Hematopoietic multipotent progenitor cell treated with erythropoietin and hydrocortisone succinate and interleukin-3 and kit ligand, for 15 days (in vitro differentiated cells): ENCODE data around the gene DCP1A.
"Not testable (repeated sequence)": the region's sequence is repeated elsewhere in the genome, so short reads cannot be mapped to it uniquely, and the experiment has no call there.

Experiments used
- DNase-seq: peaks from one replicate; pipeline ENCODE4 v3.0.0-alpha.2; 2015; ENCODE audit warnings: low spot score

Gene DCP1A

GRCh38 chr3:53347261-53348064 lies at the start of gene DCP1A:
TSS of gene DCP1A (minus strand) at chr3:53347543. CDS start at chr3:53347517, 26 bp downstream.
- DNase-seq: peak; percentile 95

GRCh38 chr3:53384465-53385423 lies 37.4 kb upstream of the DCP1A start:
- DNase-seq: no peak

- no peak for DNase-seq
Measured at GRCh38 chr3:53382106-53382505, 34.8 kb upstream of the DCP1A start.

- DNase-seq: no peak
Measured at GRCh38 chr3:53380306-53380705, 33.0 kb upstream of the DCP1A start.

GRCh38 chr3:53379898-53380297 lies 32.6 kb upstream of the DCP1A start:
- no peak for DNase-seq

DNA sequence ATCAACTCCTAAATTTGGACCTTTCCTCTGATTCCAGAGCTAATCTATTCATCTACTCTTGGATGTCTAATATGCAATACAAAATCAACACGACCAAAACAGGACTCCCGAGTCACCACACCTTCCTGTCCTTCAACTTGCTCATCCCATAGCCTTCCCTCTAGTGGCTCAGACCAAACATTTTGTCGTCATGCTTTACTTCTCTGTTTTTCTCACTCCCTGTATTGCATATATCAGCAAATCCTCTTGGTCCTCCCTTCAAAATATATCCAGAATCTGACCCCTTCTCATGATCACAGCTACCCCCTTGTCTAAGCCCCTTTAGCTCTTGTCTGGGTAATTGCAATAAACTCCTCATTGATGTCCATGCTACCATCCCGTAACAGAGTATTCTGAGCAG lies 30.5 kb upstream of the DCP1A start:
- DNase-seq: no peak

DNA sequence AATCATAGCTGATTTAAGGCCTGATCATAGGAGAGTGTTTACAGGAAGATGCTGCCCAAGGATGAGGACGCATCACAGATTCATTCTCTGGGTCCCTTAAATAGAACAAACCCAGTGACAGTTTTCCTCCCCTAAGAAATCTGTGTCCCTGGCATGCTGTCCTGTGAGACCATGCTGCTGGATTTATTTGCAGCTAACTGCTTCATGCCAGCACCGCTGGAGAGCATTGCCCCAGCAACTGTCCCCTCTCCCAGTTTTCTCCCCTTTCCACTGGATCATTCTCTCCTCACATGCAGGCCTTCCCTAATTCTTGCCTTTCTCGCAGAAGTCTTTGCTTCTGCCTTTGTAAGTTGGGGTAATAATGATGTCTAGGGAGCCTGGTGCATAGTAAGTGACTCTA lies 29.3 kb upstream of the DCP1A start:
- no peak for DNase-seq

GRCh38 chr3:53375019-53375418 lies 27.7 kb upstream of the DCP1A start:
- DNase-seq: peak; percentile 60

DNA sequence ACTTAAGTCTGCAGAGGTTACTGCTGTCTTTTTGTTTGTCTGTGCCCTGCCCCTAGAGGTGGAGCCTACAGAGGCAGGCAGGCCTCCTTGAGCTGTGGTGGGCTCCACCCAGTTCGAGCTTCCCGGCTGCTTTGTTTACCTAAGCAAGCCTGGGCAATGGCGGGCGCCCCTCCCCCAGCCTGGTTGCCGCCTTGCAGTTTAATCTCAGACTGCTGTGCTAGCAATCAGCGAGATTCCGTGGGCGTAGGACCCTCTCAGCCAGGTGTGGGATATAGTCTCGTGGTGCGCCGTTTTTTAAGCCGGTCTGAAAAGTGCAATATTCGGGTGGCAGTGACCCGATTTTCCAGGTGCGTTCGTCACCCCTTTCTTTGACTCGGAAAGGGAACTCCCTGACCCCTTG lies 23.4 kb upstream of the DCP1A start:
- DNase-seq: not testable (repeated sequence)

DNA sequence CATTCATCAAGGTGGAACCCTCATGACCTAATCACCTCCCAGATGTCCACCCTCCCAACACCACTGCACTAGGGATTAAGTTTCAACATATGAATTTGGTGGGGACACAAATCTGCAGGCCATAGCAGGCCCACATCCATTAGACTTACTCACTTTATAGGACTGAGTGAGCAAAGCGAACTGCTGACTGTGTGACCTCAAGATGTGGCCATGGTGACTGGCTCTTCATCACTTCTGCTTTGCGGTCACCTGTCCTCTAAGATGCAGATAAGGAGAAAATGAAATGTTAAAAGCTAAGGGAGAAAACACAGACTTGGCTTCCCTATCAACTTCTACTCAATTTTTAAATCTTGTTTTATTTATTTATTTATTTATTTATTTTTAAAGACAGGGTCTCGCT lies 14.5 kb upstream of the DCP1A start:
- DNase-seq: no peak

- DNase-seq: no peak
Measured at GRCh38 chr3:53357458-53357857, 10.1 kb upstream of the DCP1A start.

- DNase-seq: no peak
Measured at GRCh38 chr3:53354945-53355498, 7.7 kb upstream of the DCP1A start.

DNA sequence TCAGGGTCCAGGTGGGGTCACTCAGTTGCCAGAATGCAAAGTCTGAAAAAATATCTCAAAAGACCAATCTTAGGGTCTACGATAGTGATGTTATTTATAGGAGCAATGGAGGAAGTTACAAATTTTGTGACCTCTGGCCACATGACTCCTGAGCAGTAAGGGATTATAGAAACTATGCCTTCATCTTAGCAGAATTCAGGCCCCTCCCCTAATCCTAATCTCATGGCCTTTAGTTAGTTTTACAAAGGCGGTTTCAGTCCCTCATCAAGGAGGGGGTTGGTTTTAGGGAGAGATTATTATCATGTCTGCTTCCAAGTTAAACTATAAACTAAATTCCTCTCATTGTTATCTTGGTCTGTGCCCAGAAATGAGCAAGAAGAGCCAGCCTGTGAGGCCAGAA lies 5.9 kb upstream of the DCP1A start:
- no peak for DNase-seq

DNA sequence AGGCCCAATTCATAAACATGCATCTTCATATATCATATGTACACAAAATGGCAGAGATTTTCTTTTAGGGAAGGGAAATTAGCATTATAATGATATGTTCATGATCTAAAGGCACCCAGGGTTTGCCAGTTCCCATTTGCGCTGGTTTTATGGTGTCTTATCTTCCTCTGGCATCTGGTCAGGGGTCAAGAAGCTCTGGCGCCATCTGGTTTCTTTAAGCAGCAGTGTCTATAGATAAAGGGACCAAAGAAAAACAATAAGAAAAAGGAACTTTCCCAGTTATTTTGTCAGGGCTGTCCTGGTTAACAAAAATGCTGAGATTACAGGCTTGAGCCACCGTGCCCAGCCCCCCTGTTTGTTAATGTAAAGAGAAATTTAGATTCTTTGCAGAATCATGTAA lies 3.3 kb upstream of the DCP1A start:
- DNase-seq: peak; percentile 66

GRCh38 chr3:53348118-53348517 lies 775 bp upstream of the DCP1A start:
- not testable (repeated sequence) for DNase-seq

- peak; percentile 18 for DNase-seq
Measured at GRCh38 chr3:53346922-53347260, 452 bp downstream of the DCP1A start.

DNA sequence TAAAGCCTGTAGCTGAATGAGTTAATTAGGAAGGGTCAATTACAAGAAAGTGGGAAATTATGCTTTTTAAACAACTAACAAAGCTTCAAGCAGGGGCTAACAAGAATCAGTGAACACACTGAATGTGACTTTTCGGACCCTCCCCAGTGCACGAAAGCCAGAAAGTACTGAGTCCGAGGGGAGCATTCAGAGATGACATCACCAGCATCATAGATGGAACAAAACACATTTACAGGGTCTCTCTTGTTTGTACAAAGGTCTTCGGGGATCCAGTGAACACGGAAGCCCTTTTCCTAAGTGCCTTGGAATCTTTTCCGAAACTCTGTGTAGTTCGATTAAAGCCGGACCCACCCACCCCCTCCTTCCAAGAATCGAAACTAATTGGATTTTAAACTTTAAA lies 829 bp downstream of the DCP1A start:
- DNase-seq: peak; percentile 23

DNA sequence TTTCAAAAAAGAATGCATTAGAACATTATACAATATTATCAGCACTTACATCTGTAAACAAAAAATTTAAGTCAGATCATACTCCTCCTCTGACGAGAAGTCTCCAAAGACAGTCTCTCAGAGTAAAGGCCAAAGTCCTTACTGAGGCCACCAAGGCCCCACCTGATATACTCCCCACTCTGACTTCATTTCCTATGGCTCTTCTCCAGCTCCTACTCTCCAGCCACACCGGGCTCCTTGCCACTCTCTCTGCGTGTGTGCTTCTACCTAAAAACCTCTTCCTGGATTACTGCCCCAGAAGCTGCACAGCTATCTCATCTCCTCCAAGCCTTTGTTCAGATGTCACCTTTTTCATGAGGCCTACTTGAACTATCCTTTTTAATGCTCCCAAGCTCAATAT lies 5.0 kb downstream of the DCP1A start:
- DNase-seq: no peak

DNA sequence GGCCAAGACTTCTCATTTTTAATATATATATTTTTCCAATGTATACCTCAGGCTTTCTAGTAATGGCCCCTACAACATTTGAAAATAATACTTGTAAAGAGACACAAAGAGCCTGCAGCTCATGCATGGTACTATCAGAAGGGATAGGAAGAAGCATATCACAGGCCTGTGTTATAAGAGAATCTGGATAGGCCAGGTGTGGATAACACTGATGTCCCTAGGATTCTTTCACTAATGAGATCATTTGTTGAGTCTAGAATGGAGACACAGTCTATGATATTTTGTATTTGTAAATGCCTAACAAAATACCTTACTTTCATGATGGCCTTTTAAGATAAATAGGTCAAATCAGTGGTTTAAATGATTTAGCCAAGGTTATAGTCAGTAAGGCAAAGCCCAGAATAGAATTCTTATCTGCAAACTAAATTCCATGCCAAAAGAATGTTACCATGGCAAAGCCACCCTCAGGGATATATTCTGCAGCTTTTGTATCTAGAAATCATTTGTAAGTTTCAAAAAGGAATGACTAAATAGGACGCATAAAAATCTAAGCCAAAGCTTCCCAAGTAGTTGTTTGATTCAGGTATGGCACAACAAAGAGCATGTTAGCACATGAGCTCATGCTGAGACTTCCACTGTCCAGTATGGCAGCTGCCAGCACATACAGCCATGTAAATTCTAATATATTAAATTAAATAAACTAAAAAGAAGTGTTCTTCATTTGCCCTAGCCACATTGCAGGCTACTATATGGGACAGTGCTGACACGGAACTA lies 10.0 kb downstream of the DCP1A start:
- no peak for DNase-seq

GRCh38 chr3:53334742-53335141 lies 12.6 kb downstream of the DCP1A start:
- DNase-seq: no peak

- DNase-seq: no peak
Measured at GRCh38 chr3:53331871-53332270, 15.5 kb downstream of the DCP1A start.

DNA sequence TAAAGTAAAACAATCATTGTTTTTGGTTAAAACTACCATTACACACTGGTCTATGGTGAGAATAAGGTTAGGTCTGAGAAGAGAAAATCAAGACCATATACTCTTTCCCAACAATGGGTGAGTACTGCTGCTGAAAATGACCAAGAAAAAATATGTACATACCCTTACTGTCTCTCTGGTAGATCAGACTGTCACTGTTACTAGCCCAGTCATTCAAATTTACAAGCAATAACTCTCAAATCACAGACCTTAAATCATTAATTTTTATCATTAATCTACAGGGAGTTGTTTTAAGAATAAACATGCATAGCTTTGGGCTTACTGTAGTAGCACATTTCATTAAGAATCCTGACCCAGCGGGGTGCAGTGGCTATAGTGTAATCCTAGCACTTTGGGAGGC lies 17.4 kb downstream of the DCP1A start:
- no peak for DNase-seq
